NOMO-1 treated with dmso at 0.1 percent for 144 hours (cell line): Measurements from ENCODE around the gene LPIN1.

Experiments
- DNase-seq: peaks from one replicate; lab custom pipeline; 2025; ENCODE audit not compliant: unreplicated experiment; lab: John Stamatoyannopoulos, UW

LPIN1 gene

DNA sequence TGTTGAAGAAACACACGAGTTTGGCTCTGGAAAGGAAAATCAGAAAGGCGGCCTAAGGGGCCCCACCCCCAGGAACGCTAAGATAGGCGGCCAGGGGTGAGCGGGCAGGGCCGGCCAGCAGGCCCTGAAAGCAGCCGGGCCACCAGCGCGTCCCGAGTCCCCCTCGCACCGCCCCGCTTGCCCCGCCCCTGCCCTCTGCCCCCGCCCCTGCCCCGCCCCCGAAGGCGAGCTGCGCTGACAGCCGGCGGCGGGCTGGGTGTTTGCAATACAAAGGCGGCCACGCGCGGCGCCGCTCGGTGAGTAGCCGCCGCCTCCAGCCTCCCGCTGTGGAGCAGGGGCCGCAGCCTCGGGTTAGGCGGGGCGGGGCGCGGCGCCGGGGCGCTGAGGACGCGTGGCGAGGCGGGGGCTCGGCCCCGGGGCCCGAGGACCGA, at the start of gene LPIN1:
Gene LPIN1, plus strand, starts transcription at position 257 of the 431 bp plus-strand sequence. CDS start 18,910 bp downstream, outside the sequence.
- DNase-seq, result peak; percentile 68

- DNase-seq, result no peak
These were observed 49.7 kb upstream of the LPIN1 start for GRCh38 chr2:11696736-11697102.

GRCh38 chr2:11697103-11697871, 49.1 kb upstream of the LPIN1 start:
- DNase-seq, result no peak

GRCh38 chr2:11698009-11698922, 48.2 kb upstream of the LPIN1 start:
- no peak for DNase-seq

GRCh38 chr2:11699686-11700670, 46.5 kb upstream of the LPIN1 start:
- no peak for DNase-seq

DNA sequence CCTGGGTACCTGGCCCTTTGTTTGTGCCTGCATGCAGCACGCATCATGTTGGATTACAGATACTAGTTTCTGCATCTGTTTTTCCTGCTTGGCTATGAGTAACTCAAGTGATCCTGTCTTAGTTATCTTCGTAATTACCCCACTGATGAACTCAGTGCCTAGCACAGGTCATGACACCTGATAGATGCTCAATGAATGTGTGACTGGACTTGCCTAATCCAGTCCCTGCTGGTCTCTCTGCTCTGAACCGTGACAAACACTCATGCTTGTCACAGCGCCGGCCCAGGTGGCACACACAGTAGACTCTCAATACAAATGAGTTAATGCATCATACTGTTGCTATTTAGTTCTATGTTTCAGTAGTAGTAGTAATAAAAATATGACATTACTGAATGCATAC, 45.2 kb upstream of the LPIN1 start:
- no peak for DNase-seq

GRCh38 chr2:11701751-11702301, 44.6 kb upstream of the LPIN1 start:
- DNase-seq, result peak; percentile 85

- no peak for DNase-seq
These were observed 43.5 kb upstream of the LPIN1 start for GRCh38 chr2:11702946-11703345.

- no peak for DNase-seq
These were observed 42.7 kb upstream of the LPIN1 start for GRCh38 chr2:11703700-11704099.

GRCh38 chr2:11705063-11705462, 41.4 kb upstream of the LPIN1 start:
- no peak for DNase-seq

DNA sequence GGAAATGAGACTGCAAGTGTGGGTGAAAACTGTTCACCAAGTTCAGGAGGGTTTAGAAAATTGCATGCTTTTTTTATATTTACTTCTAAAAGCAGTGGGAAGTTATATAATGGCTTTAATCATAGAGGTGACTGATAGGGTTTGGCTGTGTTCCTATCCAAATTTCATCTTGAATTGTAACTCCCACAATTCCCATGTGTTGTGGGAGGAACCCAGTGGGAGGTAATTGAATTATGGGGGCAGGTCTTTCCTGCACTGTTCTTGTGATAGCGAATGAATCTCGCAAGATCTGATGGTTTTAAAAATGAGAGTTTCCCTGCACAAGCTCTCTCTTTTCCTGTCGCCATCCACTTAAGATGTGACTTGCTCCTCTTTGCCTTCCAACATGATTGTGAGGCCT, 40.7 kb upstream of the LPIN1 start:
- DNase-seq, result no peak

DNA sequence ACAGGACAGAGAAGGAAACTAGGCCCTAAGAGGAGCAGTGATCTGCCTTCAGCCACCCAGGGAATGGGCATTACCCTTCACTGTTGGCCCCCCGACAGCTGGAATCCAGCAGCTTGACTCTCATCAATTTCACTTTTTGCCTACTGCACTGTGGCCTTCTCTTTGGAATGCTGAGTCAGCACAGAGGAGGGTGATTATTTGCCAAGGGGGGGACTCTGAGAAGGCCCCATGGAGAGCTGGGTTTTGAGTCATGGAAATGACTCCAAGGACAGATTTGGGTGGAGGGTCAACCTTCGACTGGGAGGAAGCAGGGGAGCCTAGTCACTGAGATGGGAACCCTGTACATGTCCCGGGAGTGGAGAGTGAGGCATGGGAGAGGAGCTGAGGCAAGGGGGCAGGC, 38.3 kb upstream of the LPIN1 start:
- no peak for DNase-seq

GRCh38 chr2:11709293-11709692, 37.1 kb upstream of the LPIN1 start:
- no peak for DNase-seq

DNA sequence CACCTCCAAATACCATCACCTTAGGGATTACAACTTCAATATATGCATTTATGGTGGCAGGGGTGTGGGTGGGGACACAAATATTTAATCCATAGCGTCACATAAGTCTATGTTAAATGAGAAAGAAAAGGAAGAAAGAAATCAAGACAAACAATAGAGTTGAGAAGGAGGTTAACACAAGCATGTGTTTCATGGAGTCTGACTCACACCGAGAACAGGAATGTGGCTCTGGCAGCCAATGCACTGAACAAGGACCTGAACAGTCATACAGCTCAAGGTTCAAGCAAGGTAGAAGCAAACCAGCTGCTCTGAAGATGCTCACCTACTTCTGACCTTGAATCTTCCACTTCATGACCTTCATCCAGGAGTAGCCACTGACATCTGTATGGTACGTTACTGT, 36.2 kb upstream of the LPIN1 start:
- DNase-seq, result no peak

DNA sequence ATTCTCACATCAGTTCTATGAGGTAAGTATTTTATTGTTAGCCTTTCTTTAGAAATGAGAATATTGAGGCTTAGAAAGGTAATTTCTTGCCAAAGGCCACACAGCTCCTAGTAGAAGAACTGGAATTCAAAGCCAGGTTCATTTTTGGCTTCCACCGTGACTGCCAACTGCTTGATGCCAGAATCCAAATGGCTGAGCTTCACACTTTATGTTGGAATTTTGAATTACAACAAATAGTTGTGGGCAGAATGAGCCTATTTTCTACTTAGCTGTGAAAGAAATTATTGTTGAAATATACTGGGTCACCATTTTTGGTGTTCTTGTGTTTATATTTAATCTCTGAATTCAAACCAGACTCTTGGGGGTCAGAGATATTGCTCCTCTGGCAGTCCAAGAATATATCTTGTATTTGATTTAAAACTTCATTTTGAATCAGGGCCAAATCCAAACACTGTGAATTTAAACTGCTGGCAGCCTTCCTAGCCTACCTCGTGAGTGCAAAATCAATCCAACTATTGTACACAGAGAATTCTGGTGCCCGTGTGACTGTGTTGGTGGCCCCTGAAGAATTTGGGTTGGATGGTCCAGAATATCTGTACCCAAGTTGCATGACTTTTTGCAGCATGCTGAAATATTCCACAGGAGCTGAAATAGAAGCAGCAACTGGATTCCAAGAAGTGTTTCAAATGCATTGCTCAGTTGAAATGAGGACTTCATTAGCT, 35.6 kb upstream of the LPIN1 start:
- DNase-seq, result no peak

DNA sequence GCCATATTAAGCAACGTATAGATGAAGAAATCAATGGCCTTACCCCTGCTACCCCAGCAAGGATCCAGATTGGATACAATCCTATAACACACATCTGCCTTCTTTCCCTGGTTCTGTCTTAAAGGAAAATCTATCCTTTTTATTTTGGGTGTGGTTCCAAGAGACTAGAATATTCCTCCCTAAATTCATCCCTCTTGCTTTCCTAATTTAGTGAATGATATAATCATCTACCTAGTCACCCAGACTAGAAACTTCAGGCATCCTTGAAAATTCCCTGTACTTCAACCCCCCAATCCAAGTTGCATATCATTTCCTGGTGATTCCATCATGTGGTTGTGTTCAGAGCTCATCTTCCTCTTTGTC, 35.1 kb upstream of the LPIN1 start:
- DNase-seq, result no peak

DNA sequence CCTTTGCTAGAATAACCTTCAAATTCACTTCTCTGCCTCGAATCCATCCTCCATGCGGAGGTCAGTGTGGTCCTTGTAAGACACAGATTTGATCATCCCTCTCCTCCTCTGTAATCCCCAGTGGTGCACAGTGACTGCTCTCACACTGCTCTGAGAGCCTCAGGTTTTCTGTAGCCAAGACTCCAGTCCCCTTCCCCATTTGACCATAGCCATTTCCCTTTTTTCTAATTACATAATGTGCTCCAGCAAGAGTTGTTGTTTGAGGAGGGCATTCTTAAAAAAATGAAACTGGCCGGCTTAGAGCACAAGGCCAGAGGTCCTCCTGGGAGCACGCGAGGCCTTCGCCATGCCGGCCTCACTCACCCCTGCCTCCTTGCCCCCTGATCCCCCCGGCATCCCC, 34.7 kb upstream of the LPIN1 start:
- DNase-seq, result peak; percentile 42

DNA sequence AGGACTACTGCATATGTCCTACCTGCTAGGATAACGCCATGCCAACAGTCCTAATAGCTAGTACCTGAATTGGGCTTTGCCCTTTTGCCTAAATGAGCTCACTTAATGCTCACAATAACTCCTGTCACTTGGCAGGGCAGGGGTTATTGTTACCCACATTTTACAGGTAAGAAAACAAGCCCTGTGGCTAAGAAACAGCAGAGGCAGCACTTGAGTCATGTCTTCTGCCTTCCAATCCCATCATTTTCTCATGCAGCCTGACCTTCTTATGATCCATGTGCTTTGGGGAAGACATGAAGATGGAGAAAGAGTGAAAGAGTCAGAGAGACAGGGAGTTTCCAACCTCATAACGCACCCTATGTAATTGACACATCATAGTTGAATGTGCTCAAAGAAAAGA, 33.6 kb upstream of the LPIN1 start:
- DNase-seq, result no peak

GRCh38 chr2:11713815-11714214, 32.6 kb upstream of the LPIN1 start:
- no peak for DNase-seq

DNA sequence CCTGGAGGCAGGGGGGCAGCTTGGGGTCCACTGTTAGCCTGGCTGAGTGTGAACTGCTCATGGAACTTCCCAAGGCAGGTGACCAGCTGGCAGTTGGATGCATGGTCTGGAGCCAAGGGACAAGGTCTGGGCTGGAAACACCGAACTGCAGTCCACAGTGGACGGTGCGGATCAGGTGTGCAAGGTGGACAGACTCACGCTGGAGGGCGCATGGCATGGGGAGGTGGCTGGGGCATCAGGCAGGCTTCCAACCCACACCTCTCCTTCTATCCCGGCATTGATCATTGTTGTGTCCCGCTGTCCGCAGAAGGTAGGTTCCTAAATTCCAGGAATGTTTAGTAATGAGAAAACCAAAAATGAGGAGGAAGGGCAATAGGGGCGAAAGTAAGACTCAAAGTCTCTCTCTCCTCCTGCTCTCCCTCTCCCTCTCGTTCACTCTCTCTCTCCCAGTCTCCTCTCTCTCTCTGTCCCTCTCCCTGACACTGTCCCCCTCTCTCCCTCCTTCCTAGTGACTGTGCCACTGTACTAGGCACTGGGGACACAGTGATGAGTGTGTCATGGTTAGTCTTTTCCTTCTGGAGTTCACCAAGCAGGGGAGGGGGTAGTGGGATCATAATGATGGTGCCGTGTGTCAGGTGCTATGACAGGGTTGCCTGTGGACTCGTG, 30.3 kb upstream of the LPIN1 start:
- no peak for DNase-seq
